IMR-90 (cell line): Measurements from ENCODE around the gene GFOD2. TPM values are rescaled to one million over a fixed set of nuclear protein-coding genes. Genes with fewer than 3 reads are reported as not detected.

Source experiments
- BHLHE40 ChIP-seq: fragments of 150-350 bp; IDR thresholded peaks from 2 replicates; pipeline ENCODE4 v1.6.1; 2016; ENCODE audit warnings: mild to moderate bottlenecking, low read depth, low read length
- CTCF ChIP-seq: conservative IDR thresholded peaks from 2 replicates; pipeline ENCODE4 v1.5.1; 2012; ENCODE audit warnings: mild to moderate bottlenecking, low read depth, low read length, improper control_type of control experiment
- MAFK ChIP-seq: IDR thresholded peaks from 2 replicates; pipeline ENCODE4 v1.6.1; 2012; ENCODE audit warnings: low read depth, low read length, improper control_type of control experiment
- NFE2L2 ChIP-seq: fragments of 150-350 bp; IDR thresholded peaks from 2 replicates; pipeline ENCODE4 v1.6.1; 2016; ENCODE audit warnings: low read depth, mild to moderate bottlenecking, low read length
- polyA plus RNA-seq, 3 experiments: library from polyadenylated mRNA; depleted of rRNA; stranded (reverse); fragments of >200 nt; gene quantifications; 2 replicates each; pipeline ENCODE4 v1.2.3, GENCODE V29; 2012; ENCODE audit warnings: low replicate concordance in 1 of 3
- total RNA-seq: library from RNA; depleted of rRNA; stranded (reverse); fragments of >200 nt; gene quantifications from 2 replicates; pipeline ENCODE4 v1.2.3, GENCODE V29; 2012

The GFOD2 gene
- total and polyA plus RNA-seq, 2 of the 4 experiments (the other 2 are of a cell fraction): 12.3 to 18.1 TPM

- TF ChIP-seq CTCF (no peak), MAFK (no peak), BHLHE40 (no peak), NFE2L2 (no peak)
Measured at GRCh38 chr16:67659675-67660563, 59.2 kb downstream of the GFOD2 start, which contains the start of gene ACD (continued).
